ENCODE results near the gene LSM6.

Gene LSM6

GRCh38 chr4:146186596-146186995 lies 11.1 kb downstream of the LSM6 start:
- no peak for DNase-seq

- no peak for DNase-seq
Observed at GRCh38 chr4:146190456-146190855, 14.9 kb downstream of the LSM6 start.

GRCh38 chr4:146191766-146192458 lies 16.4 kb downstream of the LSM6 start:
- DNase-seq: no peak

- no peak for DNase-seq
Observed at GRCh38 chr4:146193628-146194027, 18.1 kb downstream of the LSM6 start.

GRCh38 chr4:146194212-146194611 lies 18.7 kb downstream of the LSM6 start:
- DNase-seq: no peak

GRCh38 chr4:146202665-146203064 lies 27.1 kb downstream of the LSM6 start:
- no peak for DNase-seq

GRCh38 chr4:146207410-146207809 lies 31.9 kb downstream of the LSM6 start:
- no peak for DNase-seq

GRCh38 chr4:146210890-146211289 lies 35.4 kb downstream of the LSM6 start:
- DNase-seq: no peak

GRCh38 chr4:146211440-146211839 lies 35.9 kb downstream of the LSM6 start:
- no peak for DNase-seq

GRCh38 chr4:146212781-146213180 lies 37.3 kb downstream of the LSM6 start:
- no peak for DNase-seq

GRCh38 chr4:146214238-146214637 lies 38.7 kb downstream of the LSM6 start, which contains the start of gene REELD1:
REELD1 (plus strand) TSS chr4:146214538; CDS start chr4:146216953, 2,415 bp downstream.
- no peak for DNase-seq

- DNase-seq: no peak
Observed at GRCh38 chr4:146222313-146222712, 46.8 kb downstream of the LSM6 start.

- no peak for DNase-seq
Observed at GRCh38 chr4:146224326-146224966, 48.9 kb downstream of the LSM6 start.

- no peak for DNase-seq
Observed at GRCh38 chr4:146229406-146229805, 53.9 kb downstream of the LSM6 start.

GRCh38 chr4:146232131-146232722 lies 56.7 kb downstream of the LSM6 start:
- no peak for DNase-seq

GRCh38 chr4:146235654-146236177 lies 60.2 kb downstream of the LSM6 start:
- DNase-seq: no peak

GRCh38 chr4:146236216-146236615 lies 60.7 kb downstream of the LSM6 start:
- no peak for DNase-seq

GRCh38 chr4:146237092-146237491 lies 61.6 kb downstream of the LSM6 start:
- no peak for DNase-seq

- DNase-seq: no peak
Observed at GRCh38 chr4:146238107-146238506, 62.6 kb downstream of the LSM6 start.

Data from activated CD4-positive, alpha-beta T cell treated with anti-CD3 and anti-CD28 coated beads, Interleukin-2, amount 50 U/mL, for 48 hours (primary cell).